GM19395 (cell line): ENCODE data around the gene OR2T11.
"Not testable (repeated sequence)": the region's sequence is repeated elsewhere in the genome, so short reads cannot be mapped to it uniquely, and the experiment has no call there.

ENCODE experiments used
- ATAC-seq: cut with Tn5 transposase; IDR thresholded peaks from one replicate; pipeline ENCODE4 v1.9.1; 2021; ENCODE audit warnings: mild to moderate bottlenecking, moderate library complexity; ENCODE audit not compliant: unreplicated experiment

The OR2T11 gene

GRCh38 chr1:248621770-248622169 is 13.1 kb downstream of the OR2T11 start:
- no peak for ATAC-seq

GRCh38 chr1:248618878-248619277 is 16.0 kb downstream of the OR2T11 start:
- ATAC-seq, result peak; percentile 50

- no peak for ATAC-seq
Measured at GRCh38 chr1:248618119-248618518, 16.8 kb downstream of the OR2T11 start.

GRCh38 chr1:248613742-248614141 is 21.1 kb downstream of the OR2T11 start:
- ATAC-seq, result no peak

GRCh38 chr1:248611883-248612414 is 22.9 kb downstream of the OR2T11 start:
- no peak for ATAC-seq

GRCh38 chr1:248610301-248610700 is 24.6 kb downstream of the OR2T11 start:
- no peak for ATAC-seq

GRCh38 chr1:248599396-248599795 is 35.5 kb downstream of the OR2T11 start:
- ATAC-seq, result no peak

GRCh38 chr1:248597589-248597988 is 37.3 kb downstream of the OR2T11 start, which contains the start of gene OR2T10:
Gene OR2T10, minus strand, starts transcription at chr1:248597700. Its CDS starts 3,932 bp downstream, at chr1:248593768.
- ATAC-seq, result no peak

- no peak for ATAC-seq
Measured at GRCh38 chr1:248596615-248597014, 38.3 kb downstream of the OR2T11 start.

GRCh38 chr1:248593226-248593625 is 41.7 kb downstream of the OR2T11 start:
- ATAC-seq, result no peak

GRCh38 chr1:248592655-248593054 is 42.2 kb downstream of the OR2T11 start:
- ATAC-seq, result no peak

- ATAC-seq, result no peak
Measured at GRCh38 chr1:248590055-248590454, 44.8 kb downstream of the OR2T11 start.

- ATAC-seq, result no peak
Measured at GRCh38 chr1:248589334-248589733, 45.6 kb downstream of the OR2T11 start.

- ATAC-seq, result no peak
Measured at GRCh38 chr1:248585266-248585665, 49.6 kb downstream of the OR2T11 start.

GRCh38 chr1:248576260-248576980 is 58.5 kb downstream of the OR2T11 start:
- no peak for ATAC-seq

GRCh38 chr1:248574657-248575056 is 60.2 kb downstream of the OR2T11 start, which contains the start of gene OR2T34:
Gene OR2T34, minus strand, starts transcription at chr1:248574757. Its CDS starts 0 bp downstream, at chr1:248574757.
- not testable (repeated sequence) for ATAC-seq

- ATAC-seq, result not testable (repeated sequence)
Measured at GRCh38 chr1:248573856-248574255, 61.0 kb downstream of the OR2T11 start.
